Spleen (tissue), 7 donors: Measurements from ENCODE around the gene POLR2A.

Experiments used
- POLR2A ChIP-seq, 3 donors: fragments of 450-650 bp; IDR thresholded peaks; one replicate each; pipeline ENCODE4 v1.5.1; 2017; ENCODE audit warnings: antibody characterized with exemption in 3 of 3, mild to moderate bottlenecking in 1 of 3
- TF ChIP-seq, protein P1 (sequence below), 11 experiments: fragments of 200-600 bp in 7 of 11; fragments of 450-650 bp in 4 of 11; sonication (generic) in 4 of 11; IDR thresholded peaks in 8 of 11; conservative IDR thresholded peaks in 3 of 11; 1 replicate in 7 of 11; 2 replicates in 4 of 11; pipeline versions ENCODE4 v1.4.0 to v1.8.0; 2016 to 2021; ENCODE audit warnings: antibody characterized with exemption in 11 of 11, inconsistent platforms in 4 of 11, mild to moderate bottlenecking in 1 of 11
- donor health status: DM: no; HTN: no; CAD: no; lungs with moderate emphysema.
- donor health status: DM: no; HTN: no; CAD: no.
- donor health status: DM: no; HTN: no; CAD: no.

- no peak for TF ChIP-seq POLR2A (IDR thresholded peaks at IDR 0.05)
- TF ChIP-seq, protein P1, sequence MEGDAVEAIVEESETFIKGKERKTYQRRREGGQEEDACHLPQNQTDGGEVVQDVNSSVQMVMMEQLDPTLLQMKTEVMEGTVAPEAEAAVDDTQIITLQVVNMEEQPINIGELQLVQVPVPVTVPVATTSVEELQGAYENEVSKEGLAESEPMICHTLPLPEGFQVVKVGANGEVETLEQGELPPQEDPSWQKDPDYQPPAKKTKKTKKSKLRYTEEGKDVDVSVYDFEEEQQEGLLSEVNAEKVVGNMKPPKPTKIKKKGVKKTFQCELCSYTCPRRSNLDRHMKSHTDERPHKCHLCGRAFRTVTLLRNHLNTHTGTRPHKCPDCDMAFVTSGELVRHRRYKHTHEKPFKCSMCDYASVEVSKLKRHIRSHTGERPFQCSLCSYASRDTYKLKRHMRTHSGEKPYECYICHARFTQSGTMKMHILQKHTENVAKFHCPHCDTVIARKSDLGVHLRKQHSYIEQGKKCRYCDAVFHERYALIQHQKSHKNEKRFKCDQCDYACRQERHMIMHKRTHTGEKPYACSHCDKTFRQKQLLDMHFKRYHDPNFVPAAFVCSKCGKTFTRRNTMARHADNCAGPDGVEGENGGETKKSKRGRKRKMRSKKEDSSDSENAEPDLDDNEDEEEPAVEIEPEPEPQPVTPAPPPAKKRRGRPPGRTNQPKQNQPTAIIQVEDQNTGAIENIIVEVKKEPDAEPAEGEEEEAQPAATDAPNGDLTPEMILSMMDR (IDR thresholded peaks at IDR 0.05 in 8 of 11, conservative IDR thresholded peaks at IDR 0.05 in 3 of 11) = no peak
Observed at GRCh38 chr17:7437950-7438614, 46.1 kb upstream of the POLR2A start.
